NAMALWA (cell line): ENCODE measurements around the gene VAPB.
A peak's percentile ranks its signal among the peaks of the same experiment; 100 is the strongest.
"Not testable (repeated sequence)": the region's sequence is repeated elsewhere in the genome, so short reads cannot be mapped to it uniquely, and the experiment has no call there.

ENCODE experiments used
- DNase-seq: peaks from one replicate; pipeline ENCODE4 v3.0.0-alpha.2; 2015; ENCODE audit warnings: low spot score

Gene VAPB

GRCh38 chr20:58388882-58389323, at the start of gene VAPB:
VAPB (plus strand) TSS chr20:58389229; CDS start chr20:58389460, 231 bp downstream.
- DNase-seq = peak; percentile 96

GRCh38 chr20:58339741-58340140, 49.3 kb upstream of the VAPB start:
- no peak for DNase-seq

GRCh38 chr20:58340151-58340550, 48.9 kb upstream of the VAPB start:
- no peak for DNase-seq

GRCh38 chr20:58340853-58341252, 48.2 kb upstream of the VAPB start:
- DNase-seq = no peak

GRCh38 chr20:58342104-58342945, 46.7 kb upstream of the VAPB start:
- no peak for DNase-seq

GRCh38 chr20:58344741-58345140, 44.3 kb upstream of the VAPB start:
- no peak for DNase-seq

GRCh38 chr20:58349570-58349969, 39.5 kb upstream of the VAPB start:
- DNase-seq = no peak

DNA sequence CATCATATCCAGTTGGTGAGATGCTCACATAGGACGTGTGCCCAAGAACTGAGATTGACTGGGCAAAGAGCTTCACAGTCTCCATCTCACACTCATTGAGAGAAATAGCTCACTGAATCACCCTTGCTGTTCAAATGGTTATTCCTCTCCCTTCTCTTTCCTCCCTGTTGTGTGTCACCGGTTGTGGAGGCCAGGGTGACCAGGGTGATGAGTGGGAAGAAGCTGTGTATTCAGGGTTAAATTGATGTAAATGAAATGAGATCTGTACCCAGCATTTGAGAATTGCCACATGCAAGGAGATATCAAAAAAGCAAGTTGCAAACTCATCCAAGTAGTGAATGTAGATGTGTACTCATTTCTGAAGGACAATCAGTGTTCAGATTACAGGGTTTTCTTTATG, 36.6 kb upstream of the VAPB start:
- DNase-seq = no peak

DNA sequence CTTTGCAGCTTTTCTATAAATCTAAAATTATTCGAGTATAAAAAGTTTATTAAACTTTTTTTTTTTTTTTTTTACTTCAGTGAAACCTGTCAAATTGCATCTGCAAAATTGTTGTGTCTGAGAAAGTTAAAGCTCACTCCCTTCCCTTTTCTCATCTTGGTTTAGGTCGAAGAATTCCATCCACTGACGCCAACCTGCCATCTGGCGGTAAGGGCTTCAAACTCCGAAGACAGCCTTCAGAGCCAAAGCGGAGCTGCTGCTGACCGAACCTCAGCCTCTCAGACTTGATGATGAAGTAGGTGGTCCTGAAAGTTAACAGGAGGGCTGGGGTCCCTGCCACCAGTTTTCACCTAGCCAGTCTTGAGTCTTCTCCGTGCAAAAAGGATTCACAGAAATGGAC, 29.6 kb upstream of the VAPB start:
- DNase-seq = no peak

GRCh38 chr20:58360936-58361335, 28.1 kb upstream of the VAPB start:
- no peak for DNase-seq

DNA sequence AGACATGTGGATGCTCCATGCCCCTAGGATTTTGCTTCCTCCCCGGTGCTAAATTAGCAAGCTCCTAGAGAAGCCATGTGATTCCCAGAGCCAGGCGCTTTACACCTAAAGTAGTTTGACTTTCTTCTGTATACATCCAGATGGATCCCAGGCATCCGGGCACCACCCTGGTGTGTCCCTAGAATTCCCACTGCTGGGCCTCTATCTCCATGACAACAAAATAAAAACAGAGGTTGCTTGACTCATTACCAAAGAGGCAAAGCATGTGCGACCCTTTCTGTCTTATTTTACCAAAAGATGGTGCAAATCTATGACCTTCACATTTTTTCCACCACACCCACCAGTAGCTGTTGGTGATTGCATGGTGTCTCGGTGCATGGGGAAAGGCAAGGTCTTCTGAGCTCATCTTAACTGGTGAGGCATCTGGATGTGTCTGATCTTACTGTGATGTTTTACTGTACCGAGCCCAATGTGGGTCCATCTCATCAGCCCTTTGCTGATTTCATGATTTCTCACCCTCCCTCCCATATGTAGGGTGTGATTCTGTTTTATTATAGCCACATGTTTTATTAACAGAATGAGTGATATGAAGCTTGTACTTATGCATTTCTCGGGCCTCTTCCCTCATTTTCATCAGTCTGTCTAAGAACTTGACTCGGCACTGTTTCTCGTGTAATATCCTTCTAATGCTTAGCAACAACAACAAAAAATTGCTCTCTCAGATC, 27.4 kb upstream of the VAPB start:
- DNase-seq = no peak

DNA sequence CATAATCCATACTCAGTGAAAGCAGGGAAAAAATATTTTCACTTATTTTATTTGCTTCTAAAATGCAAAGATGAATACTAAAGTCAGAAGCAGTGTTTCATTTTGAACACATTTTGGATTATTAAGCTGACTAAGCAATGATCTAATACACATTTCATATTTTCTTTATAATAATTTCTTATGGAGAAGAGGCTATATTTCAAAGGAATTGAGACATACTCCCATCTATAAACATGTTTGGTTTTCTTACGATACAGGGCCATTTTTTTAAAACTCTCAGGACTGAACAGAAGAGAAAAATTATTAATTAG, 26.9 kb upstream of the VAPB start:
- DNase-seq = no peak

GRCh38 chr20:58362970-58363369, 26.1 kb upstream of the VAPB start:
- DNase-seq = no peak

- no peak for DNase-seq
These were observed 22.2 kb upstream of the VAPB start for GRCh38 chr20:58366866-58367265.

DNA sequence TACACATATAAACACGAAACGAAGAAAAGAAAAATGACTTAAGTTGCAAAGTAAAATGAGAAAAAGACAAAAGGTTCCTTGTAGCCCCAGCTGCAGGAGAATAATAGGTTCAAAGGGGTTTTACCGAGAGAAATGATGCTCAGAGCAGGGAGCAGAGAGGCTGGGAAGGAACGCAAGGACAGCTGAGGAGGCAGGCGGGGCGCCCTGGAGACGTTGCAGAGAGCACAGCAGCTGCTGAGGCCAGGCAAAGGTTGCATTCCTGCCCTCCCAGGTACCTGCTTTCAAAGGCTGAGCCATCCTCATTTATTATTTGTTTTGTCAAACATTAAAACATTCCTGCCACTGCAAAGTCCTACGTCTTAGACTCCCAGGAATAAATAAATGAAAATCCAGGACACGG, 16.2 kb upstream of the VAPB start:
- DNase-seq = no peak

DNA sequence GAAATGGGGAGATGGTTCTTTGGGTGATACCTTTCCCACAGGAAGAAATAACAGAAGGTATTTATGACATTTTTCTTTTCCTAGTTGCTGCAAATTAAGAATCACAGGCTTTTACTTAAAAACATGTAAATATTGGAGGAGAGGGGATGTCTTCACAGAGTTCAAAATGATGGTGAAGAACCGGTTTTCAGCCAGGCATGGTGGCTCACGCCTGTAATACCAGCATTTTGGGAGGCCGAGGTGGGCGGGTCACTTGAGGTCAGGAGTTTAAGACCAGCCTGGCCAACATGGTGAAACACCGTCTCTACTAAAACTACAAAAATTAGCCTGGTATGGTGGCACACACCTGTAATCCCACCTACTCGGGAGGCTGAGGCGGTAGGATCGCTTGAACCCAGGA, 15.7 kb upstream of the VAPB start:
- DNase-seq = not testable (repeated sequence)

GRCh38 chr20:58374027-58374850, 14.8 kb upstream of the VAPB start:
- DNase-seq = no peak

GRCh38 chr20:58374906-58375758, 13.9 kb upstream of the VAPB start:
- no peak for DNase-seq

DNA sequence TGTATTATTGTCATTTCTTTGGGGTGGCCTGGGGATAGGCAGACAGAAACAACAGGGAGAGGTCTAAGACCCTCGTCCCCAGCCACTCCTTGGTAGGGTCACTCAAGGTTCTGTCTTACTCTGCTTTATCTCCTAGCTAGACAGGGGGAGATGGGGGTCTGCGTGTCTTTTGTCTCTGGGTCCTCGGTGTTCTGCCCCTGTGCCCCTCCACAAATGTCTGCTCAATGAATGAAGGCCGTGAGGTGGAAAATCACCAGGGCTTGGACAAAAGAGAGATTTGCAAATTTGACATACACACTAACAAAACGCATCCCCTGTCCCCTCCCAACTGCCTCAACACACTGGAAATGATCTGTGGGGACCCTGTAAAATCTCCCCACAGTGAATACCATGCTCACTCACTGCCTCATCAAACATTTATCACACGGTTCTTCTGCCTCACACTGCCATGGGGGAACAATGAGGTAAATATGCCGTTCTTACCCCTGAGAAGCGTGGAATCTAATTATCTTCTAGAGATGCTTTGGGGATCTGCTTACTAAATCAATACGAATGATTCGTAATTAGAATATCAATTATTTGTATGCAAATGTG, 13.2 kb upstream of the VAPB start:
- no peak for DNase-seq

DNA sequence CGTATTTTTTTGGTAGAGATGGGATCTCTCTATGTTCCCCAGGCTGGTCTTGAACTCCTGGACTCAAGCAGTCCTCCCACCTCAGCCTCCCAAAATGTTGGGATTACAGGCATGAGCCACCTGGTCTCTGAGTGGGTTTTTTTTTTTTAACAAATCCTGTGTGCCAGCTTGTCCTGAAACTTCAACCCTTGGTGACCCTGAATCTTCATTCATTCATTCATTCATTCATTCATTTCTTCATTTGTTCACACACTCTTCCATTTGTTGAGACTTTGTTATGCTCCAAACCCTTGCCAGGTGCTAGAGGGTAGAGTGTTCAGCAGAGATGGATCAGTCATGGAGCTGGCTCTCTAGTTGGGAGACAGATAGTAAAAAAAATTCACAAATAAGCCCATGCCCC, 12.0 kb upstream of the VAPB start:
- DNase-seq = no peak

GRCh38 chr20:58377766-58378401, 11.1 kb upstream of the VAPB start:
- DNase-seq = no peak
